HUDEP-2 (cell line): Measurements from ENCODE around the gene ANKS1A.
"Not testable (repeated sequence)": the region's sequence is repeated elsewhere in the genome, so short reads cannot be mapped to it uniquely, and the experiment has no call there.

Experiments
- DNase-seq, 76 experiments: peaks; one replicate each; lab custom pipeline; 2025; ENCODE audit not compliant: unreplicated experiment in 76 of 76; lab: John Stamatoyannopoulos, UW

ANKS1A gene

DNA sequence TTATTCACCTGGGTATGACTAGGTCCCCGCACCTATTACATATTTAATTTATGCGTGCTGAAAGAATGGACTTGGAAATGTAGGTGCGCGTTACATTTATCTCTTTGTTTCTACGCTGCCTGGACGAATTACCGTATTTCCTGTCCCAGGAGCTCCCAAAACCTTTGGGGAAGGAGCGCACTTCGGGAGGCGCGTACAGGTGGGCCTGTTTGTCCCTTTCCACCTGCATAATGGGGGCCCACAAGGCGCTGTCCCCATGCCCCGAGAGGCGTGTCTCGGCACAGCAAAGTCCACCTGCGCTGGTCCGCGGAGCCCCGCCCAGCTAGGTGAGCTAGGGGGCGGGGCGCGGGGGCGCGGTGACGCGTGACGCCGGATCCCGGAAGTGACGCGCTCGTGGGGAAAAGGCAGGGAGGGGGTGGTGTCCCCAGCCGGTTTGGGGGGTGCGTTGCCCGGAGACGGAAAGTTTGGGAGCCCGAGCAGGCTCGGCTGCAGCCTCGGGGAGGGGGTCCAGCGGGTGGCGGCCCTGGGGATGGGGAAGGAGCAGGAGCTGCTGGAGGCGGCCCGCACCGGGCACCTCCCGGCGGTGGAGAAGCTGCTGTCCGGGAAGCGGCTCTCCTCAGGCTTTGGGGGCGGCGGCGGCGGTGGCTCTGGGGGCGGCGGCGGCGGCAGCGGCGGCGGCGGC, at the start of gene ANKS1A:
Gene ANKS1A, plus strand, starts transcription at position 382 of the 682 bp plus-strand sequence. Its CDS starts 148 bp downstream, at position 530.
- DNase-seq = peak in 71 of 76 experiments; percentile 21 to 91 (median 76)

DNA sequence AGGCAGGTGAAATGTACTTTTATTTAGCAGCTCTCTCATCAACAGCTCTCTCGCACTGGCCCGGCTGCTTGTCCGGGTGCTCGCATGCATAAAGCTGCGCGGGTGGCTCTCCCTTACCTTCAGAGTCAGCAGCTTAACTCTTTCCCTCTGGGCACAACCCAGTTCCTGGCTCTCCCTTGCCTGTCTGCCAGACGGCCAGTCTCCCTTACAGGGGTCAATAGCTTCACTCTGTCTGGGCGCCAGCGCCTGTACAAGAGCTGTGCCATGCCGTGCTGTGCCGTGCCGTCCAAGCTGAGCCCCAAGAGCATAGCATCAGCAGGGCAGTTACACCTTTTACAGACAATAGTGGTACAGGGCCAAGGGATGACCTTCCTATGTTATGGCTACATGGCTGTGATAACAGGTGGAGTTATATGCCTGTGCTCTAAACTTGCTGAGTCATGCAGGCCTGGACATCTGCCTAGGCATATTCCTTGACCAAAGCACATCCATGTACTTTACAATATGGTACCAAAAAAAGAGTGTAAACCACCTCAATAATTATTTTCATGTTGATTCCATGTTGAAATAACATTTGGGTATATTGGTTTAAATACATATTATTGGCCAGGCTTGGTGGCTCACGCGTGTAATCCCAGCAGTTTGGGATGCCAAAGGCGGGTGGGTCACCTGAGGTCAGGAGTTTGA, 49.2 kb upstream of the ANKS1A start:
- DNase-seq = peak in 4 of 76 experiments; percentile 21 to 27 (median 24)

DNA sequence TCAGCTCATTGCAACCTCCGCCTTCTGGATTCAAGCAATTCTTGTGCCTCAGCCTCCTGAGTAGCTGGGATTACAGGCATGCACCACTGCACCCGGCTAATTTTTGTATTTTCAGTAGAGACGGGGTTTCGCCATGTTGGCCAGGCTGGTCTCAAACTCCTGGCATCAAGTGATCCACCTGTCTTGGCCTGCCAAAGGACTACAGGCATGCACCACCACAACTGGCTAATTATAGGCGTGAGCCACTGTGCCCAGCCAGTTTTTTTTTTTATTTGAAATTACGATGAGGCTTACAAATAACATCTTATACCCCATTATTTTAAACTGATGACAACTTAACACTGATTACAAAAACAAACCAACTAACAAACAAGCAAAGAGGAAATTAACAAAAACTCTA, 40.0 kb upstream of the ANKS1A start:
- DNase-seq = not testable (repeated sequence)

DNA sequence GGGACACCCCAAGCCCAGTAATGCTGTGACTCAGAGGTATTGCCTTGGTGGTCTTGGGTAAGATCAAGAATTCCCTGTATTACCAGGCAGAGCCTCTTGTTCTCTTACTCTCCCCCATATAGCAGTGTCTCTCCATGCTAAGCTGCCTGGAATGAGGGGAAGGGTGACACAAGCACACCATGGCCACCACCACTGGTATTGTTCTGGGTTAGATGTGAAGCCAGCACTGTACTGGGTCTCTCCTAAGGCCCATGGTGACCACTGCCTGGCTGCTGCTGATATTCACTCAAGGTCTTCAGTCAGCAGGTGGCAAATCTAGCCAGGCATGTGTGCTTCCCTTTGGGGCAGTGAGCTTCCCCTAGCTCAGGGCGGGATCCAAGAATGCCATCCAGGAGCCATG, 37.7 kb upstream of the ANKS1A start:
- DNase-seq = no peak

DNA sequence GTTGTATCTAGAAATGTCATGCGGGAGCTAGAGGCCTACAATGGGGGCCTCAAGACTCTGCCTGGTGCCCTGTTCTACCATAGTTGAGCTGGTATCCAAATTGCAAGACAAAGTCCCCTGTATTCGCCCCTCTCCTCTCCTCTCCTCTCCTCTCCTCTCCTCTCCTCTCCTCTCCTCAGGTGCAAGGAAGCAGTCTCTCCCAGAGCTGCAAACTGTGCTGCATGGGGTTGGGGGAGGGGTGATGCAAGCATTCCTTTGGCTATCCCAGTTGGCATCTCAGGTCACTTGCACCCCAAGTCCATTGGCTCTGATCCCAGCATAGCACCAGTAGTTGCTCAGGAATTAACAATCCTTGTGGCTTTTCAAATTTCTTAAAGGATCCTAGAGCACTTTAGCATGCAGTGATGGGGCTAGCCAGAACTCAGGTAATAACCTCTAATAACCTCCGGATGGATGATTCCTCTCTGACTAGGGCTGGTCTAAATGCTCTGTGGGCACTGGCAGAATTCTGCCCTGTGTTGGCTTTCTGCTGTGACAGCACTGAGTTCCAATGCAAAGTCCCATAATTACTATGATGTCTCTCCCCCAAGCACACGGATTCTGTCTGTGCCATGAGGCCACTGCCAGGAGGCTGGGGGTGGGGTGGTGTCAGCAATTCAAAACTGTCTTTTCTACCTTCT, 36.5 kb upstream of the ANKS1A start:
- DNase-seq = no peak

- DNase-seq = no peak
These were observed 33.6 kb upstream of the ANKS1A start for GRCh38 chr6:34855463-34855862.

DNA sequence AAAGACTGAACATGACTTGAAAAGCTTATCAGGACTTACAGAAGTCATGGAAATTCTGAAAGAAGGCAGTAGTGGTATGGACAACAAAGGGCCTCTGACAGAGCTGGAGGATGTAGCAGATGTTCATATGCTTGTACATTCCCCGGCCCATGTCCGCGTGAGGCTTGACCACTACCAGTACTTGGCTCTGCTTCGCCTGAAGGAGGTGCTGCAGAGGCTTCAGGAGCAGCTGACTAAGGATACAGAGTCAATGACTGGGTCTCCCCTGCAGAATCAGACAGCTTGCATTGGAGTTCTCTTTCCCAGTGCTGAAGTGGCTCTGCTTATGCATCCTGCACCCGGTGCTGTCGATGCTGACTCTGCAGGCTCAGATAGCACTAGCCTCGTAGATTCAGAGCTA, 30.4 kb upstream of the ANKS1A start:
- no peak for DNase-seq

- no peak for DNase-seq
These were observed 29.1 kb upstream of the ANKS1A start for GRCh38 chr6:34859951-34860350.

- DNase-seq = no peak
These were observed 28.3 kb upstream of the ANKS1A start for GRCh38 chr6:34860776-34861175.

- DNase-seq = no peak
These were observed 25.0 kb upstream of the ANKS1A start for GRCh38 chr6:34864007-34864406.

DNA sequence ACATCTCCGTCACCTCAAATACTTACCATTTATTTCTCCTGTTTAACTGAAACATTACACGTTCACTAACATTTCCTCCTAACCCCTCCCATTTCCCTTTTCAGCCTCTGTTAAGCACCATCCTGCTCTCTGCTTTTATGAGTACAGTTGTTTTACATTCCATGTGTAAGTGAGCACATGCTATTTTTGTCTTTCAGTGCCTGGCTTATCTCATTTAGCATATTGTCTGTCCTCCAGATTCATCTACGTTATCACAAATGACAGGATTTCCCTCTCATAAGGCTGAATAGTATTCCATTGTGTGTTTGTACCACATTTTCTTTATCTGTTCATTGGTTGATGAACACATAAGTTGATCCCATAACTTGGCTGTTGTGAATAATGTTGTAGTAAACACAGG, 23.9 kb upstream of the ANKS1A start:
- DNase-seq = peak in 37 of 76 experiments; percentile 5 to 95 (median 76)

GRCh38 chr6:34866509-34866908, 22.5 kb upstream of the ANKS1A start:
- no peak for DNase-seq

- peak in 7 of 76 experiments; percentile 20 to 32 (median 22) for DNase-seq
These were observed 21.6 kb upstream of the ANKS1A start for GRCh38 chr6:34867484-34867883.

DNA sequence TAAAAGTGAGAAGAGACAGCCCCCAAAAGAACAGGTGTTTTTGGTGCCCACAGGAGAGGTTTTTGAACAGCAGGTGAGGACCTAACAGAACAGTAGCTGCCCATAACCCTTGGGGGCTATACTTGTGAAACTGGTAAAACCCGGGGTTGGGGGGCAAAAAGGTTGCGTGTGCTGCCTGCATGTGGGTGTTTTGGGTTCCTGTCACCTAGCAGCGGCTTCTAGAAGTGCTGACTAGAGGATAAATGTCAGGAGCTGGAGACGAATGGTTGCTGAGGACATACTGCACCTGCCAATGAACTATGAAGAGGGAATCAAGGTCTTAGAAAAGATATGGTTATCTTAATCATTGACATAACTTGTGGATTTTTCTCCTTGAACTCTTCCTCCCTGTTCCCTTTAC, 17.2 kb upstream of the ANKS1A start:
- no peak for DNase-seq

DNA sequence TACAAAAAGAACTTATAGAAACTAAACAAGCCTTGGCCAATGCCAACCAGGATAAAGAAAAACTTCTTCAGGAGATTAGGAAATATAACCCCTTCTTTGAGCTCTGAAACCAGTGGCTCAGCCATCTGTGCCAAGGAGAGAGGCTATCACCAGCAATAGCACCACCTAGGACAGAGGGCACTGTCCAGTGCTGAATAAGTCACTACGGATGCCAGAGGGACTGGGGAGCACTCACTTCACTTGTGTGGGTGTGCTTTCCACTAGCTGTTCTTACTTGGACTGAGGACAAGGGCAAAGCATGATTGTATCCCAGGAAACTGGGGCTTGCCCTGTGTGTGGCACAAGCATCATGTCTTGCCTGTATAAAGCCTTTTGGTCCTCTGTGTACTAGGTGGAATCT, 16.7 kb upstream of the ANKS1A start:
- no peak for DNase-seq

DNA sequence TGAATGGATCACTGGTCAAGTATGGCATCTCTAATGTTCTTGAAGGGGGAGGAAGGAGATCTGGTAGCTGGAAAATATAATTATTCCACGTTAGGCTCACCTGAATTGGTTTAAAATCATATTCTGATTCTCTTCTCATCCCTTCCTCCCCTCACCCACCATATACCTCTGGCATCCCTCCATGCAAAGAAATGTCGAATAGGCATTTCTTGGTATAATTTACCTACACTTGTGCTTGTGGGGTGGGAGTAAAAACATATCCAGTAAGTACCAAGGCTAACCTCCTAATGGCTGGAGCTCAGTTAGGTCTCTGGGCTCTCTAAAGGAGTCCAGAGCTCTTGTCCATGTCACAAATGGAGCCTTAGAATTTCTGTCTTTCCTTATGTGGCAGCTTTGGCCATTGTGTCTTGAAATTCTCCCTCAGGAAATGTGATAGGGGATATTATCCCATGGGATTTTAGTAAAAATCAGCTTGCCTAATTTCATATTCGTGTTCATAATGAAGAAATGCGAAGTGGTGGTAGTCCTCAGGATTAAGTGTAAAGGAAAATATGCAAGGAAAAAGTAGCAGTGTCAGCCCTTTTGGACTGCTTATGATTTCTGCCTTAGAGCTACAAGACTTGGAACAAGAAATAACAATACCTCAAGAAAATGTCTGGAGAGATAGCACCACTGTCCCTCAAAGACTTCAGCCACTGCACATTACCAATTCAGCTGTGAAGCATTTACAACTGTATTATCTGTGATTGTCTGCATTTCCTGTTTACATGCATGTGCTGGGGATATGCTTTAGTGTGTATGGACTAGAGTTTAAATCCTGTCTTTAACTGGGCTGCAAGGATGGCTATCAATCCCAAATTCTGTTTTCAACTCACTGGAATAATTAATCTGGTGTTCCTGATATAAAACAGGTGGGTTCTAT, 13.5 kb upstream of the ANKS1A start:
- DNase-seq = no peak

GRCh38 chr6:34876472-34876871, 12.6 kb upstream of the ANKS1A start:
- DNase-seq = no peak

- DNase-seq = no peak
These were observed 11.8 kb upstream of the ANKS1A start for GRCh38 chr6:34877259-34877658.

- DNase-seq = no peak
These were observed 11.1 kb upstream of the ANKS1A start for GRCh38 chr6:34877869-34878485.

DNA sequence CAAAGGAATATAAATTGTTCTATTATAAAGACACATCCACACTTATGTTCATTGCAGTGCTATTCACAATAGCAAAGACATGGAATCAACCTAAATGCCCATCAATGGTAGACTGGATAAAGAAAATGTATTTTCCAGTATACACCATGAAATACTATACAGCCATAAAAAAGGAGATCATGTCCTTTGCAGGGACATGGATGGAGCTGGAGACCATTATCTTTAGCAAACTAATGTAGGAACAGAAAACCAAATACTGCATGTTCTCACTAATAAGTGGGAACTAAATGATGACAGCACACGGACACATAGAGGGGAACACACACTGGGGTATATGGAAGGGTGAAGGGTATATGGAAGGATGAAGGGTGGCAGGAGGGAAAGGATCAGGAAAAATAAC, 5.0 kb upstream of the ANKS1A start:
- DNase-seq = not testable (repeated sequence)
